ENCODE measurements around the gene B3GNT9. TPM values are rescaled to one million over a fixed set of nuclear protein-coding genes. Genes with fewer than 3 reads are reported as not detected.

The B3GNT9 gene
- total and polyA plus RNA-seq, 5 donors, result 11.7 to 19.8 (median 18.2) TPM

- DNase-seq, result no peak
- Histone ChIP-seq H3K27me3 (ENCODE audit: control insufficient read depth, insufficient read depth) (no peaks in the 10 kb centered on the region), H3K27ac (ENCODE audit: low read length) (no peak overlapping the region), H3K9me3 (ENCODE audit: control insufficient read depth, low read length) (no peaks in the 10 kb centered on the region), H3K4me1 (ENCODE audit: control insufficient read depth, insufficient read depth, low read length) (peaks cover 2% of the 10 kb centered on the region), H3K4me3 (ENCODE audit: low read length) (no peak overlapping the region)
- no peak for ATAC-seq
- intact Hi-C loops (cut with DNase I), result no loop called here
- 8% methylated on average over 12 of the region's 12 CpGs for WGBS
Observed at GRCh38 chr16:67185651-67186134, 34.9 kb upstream of the B3GNT9 start.

- intact Hi-C loops (cut with DNase I), result no loop called here
- Histone ChIP-seq H3K4me1 (ENCODE audit: control insufficient read depth, insufficient read depth, low read length) (peaks cover 2% of the 10 kb centered on the region), H3K27me3 (ENCODE audit: control insufficient read depth, insufficient read depth) (no peaks in the 10 kb centered on the region), H3K27ac (ENCODE audit: low read length) (no peak overlapping the region), H3K4me3 (ENCODE audit: low read length) (no peak overlapping the region), H3K9me3 (ENCODE audit: control insufficient read depth, low read length) (no peaks in the 10 kb centered on the region)
- peak; percentile 95 to 98 (median 97) for DNase-seq
- peak; percentile 55 to 56 for ATAC-seq
- 17% methylated on average over 43 of the region's 43 CpGs for WGBS
Observed at GRCh38 chr16:67184995-67185650, 34.3 kb upstream of the B3GNT9 start.

GRCh38 chr16:67184453-67184994 lies 33.7 kb upstream of the B3GNT9 start:
- H3K27me3 ChIP-seq (ENCODE audit: control insufficient read depth, insufficient read depth), result no peaks in the 10 kb centered on the region
- H3K4me3 ChIP-seq (ENCODE audit: low read length), result peak overlapping the region; percentile 29
- H3K27ac ChIP-seq (ENCODE audit: low read length), result peak overlapping the region; percentile 86
- DNase-seq (peak in 1 of 3 donors; percentile 79), ATAC-seq (peak; percentile 2 to 9)
- H3K9me3 ChIP-seq (ENCODE audit: control insufficient read depth, low read length), result no peaks in the 10 kb centered on the region
- 11% methylated on average over 59 of the region's 59 CpGs for WGBS
- peaks cover 2% of the 10 kb centered on the region for H3K4me1 ChIP-seq (ENCODE audit: control insufficient read depth, insufficient read depth, low read length)
- intact Hi-C loops (cut with DNase I), result no loop called here

- peak; percentile 95 to 96 for ATAC-seq
- Histone ChIP-seq H3K9me3 (ENCODE audit: control insufficient read depth, low read length) (no peaks in the 10 kb centered on the region), H3K4me3 (ENCODE audit: low read length) (peak within 1 kb of the TSS; percentile 29), H3K27me3 (ENCODE audit: control insufficient read depth, insufficient read depth) (no peaks in the 10 kb centered on the region), H3K4me1 (ENCODE audit: control insufficient read depth, insufficient read depth, low read length) (peaks cover 2% of the 10 kb centered on the region), H3K27ac (ENCODE audit: low read length) (peak within 1 kb of the TSS; percentile 86)
- DNase-seq, result peak; percentile 95 to 98 (median 97)
- intact Hi-C loops (cut with DNase I), result no loop called here
- WGBS, result under 1% methylated on average over 77 of the region's 77 CpGs
Observed at GRCh38 chr16:67183627-67184452, 33.0 kb upstream of the B3GNT9 start, which contains the start of gene MATCAP1. TSS of gene MATCAP1 (minus strand) at chr16:67183963. CDS start at chr16:67180610, 3,353 bp downstream.

GRCh38 chr16:67183284-67183626 lies 32.5 kb upstream of the B3GNT9 start:
- 6% methylated on average over 11 of the region's 11 CpGs for WGBS
- no peak overlapping the region for H3K27ac ChIP-seq (ENCODE audit: low read length)
- no peaks in the 10 kb centered on the region for H3K27me3 ChIP-seq (ENCODE audit: control insufficient read depth, insufficient read depth)
- H3K4me1 ChIP-seq (ENCODE audit: control insufficient read depth, insufficient read depth, low read length), result peaks cover 2% of the 10 kb centered on the region
- peak overlapping the region; percentile 29 for H3K4me3 ChIP-seq (ENCODE audit: low read length)
- ATAC-seq (no peak), DNase-seq (no peak)
- H3K9me3 ChIP-seq (ENCODE audit: control insufficient read depth, low read length), result no peaks in the 10 kb centered on the region
- intact Hi-C loops (cut with DNase I), result no loop called here

- DNase-seq, result no peak
- H3K4me1 ChIP-seq (ENCODE audit: control insufficient read depth, insufficient read depth, low read length), result peaks cover 2% of the 10 kb centered on the region
- no peaks in the 10 kb centered on the region for H3K9me3 ChIP-seq (ENCODE audit: control insufficient read depth, low read length)
- H3K27me3 ChIP-seq (ENCODE audit: control insufficient read depth, insufficient read depth), result no peaks in the 10 kb centered on the region
- intact Hi-C loops (cut with DNase I), result no loop called here
- 87% methylated on average over 2 of the region's 2 CpGs for WGBS
- H3K4me3 ChIP-seq (ENCODE audit: low read length), result no peak overlapping the region
- no peak for ATAC-seq
- H3K27ac ChIP-seq (ENCODE audit: low read length), result no peak overlapping the region
Observed at GRCh38 chr16:67182288-67182687, 31.5 kb upstream of the B3GNT9 start.

- DNase-seq, result peak; percentile 53 to 74 (median 72)
- Histone ChIP-seq H3K9me3 (ENCODE audit: control insufficient read depth, low read length) (no peaks in the 10 kb centered on the region), H3K27ac (ENCODE audit: low read length) (no peak overlapping the region), H3K27me3 (ENCODE audit: control insufficient read depth, insufficient read depth) (no peaks in the 10 kb centered on the region), H3K4me3 (ENCODE audit: low read length) (no peak overlapping the region), H3K4me1 (ENCODE audit: control insufficient read depth, insufficient read depth, low read length) (peaks cover 2% of the 10 kb centered on the region)
- intact Hi-C loops (cut with DNase I), result no loop called here
- no peak for ATAC-seq
- WGBS, result 43% methylated on average over 2 of the region's 2 CpGs
Observed at GRCh38 chr16:67181346-67181745, 30.5 kb upstream of the B3GNT9 start.

GRCh38 chr16:67180166-67180565 lies 29.4 kb upstream of the B3GNT9 start:
- Histone ChIP-seq H3K27me3 (ENCODE audit: control insufficient read depth, insufficient read depth) (no peaks in the 10 kb centered on the region), H3K4me3 (ENCODE audit: low read length) (no peak overlapping the region), H3K9me3 (ENCODE audit: control insufficient read depth, low read length) (no peaks in the 10 kb centered on the region), H3K4me1 (ENCODE audit: control insufficient read depth, insufficient read depth, low read length) (peaks cover 2% of the 10 kb centered on the region), H3K27ac (ENCODE audit: low read length) (no peak overlapping the region)
- DNase-seq, result peak in 2 of 3 donors; percentile 62 to 70
- intact Hi-C loops (cut with DNase I), result no loop called here
- 94% methylated on average over 16 of the region's 16 CpGs for WGBS
- ATAC-seq, result no peak

GRCh38 chr16:67179421-67180080 lies 28.8 kb upstream of the B3GNT9 start:
- intact Hi-C loops (cut with DNase I), result no loop called here
- Histone ChIP-seq H3K4me1 (ENCODE audit: control insufficient read depth, insufficient read depth, low read length) (peaks cover under 1% of the 10 kb centered on the region), H3K27me3 (ENCODE audit: control insufficient read depth, insufficient read depth) (no peaks in the 10 kb centered on the region), H3K9me3 (ENCODE audit: control insufficient read depth, low read length) (no peaks in the 10 kb centered on the region), H3K27ac (ENCODE audit: low read length) (no peak overlapping the region), H3K4me3 (ENCODE audit: low read length) (no peak overlapping the region)
- ATAC-seq, result no peak
- DNase-seq, result peak in 2 of 3 donors; percentile 45 to 56
- 93% methylated on average over 13 of the region's 13 CpGs for WGBS

GRCh38 chr16:67177743-67178699 lies 27.2 kb upstream of the B3GNT9 start:
- Histone ChIP-seq H3K27ac (ENCODE audit: low read length) (no peak overlapping the region), H3K27me3 (ENCODE audit: control insufficient read depth, insufficient read depth) (no peaks in the 10 kb centered on the region), H3K4me3 (ENCODE audit: low read length) (peak overlapping the region; percentile 2), H3K9me3 (ENCODE audit: control insufficient read depth, low read length) (no peaks in the 10 kb centered on the region), H3K4me1 (ENCODE audit: control insufficient read depth, insufficient read depth, low read length) (peaks cover 2% of the 10 kb centered on the region)
- peak; percentile 37 to 44 for ATAC-seq
- DNase-seq, result peak; percentile 68 to 88 (median 88)
- intact Hi-C loops (cut with DNase I), result no loop called here
- 7% methylated on average over 73 of the region's 73 CpGs for WGBS
